ENCODE measurements around the gene UACA.

Gene UACA

DNA sequence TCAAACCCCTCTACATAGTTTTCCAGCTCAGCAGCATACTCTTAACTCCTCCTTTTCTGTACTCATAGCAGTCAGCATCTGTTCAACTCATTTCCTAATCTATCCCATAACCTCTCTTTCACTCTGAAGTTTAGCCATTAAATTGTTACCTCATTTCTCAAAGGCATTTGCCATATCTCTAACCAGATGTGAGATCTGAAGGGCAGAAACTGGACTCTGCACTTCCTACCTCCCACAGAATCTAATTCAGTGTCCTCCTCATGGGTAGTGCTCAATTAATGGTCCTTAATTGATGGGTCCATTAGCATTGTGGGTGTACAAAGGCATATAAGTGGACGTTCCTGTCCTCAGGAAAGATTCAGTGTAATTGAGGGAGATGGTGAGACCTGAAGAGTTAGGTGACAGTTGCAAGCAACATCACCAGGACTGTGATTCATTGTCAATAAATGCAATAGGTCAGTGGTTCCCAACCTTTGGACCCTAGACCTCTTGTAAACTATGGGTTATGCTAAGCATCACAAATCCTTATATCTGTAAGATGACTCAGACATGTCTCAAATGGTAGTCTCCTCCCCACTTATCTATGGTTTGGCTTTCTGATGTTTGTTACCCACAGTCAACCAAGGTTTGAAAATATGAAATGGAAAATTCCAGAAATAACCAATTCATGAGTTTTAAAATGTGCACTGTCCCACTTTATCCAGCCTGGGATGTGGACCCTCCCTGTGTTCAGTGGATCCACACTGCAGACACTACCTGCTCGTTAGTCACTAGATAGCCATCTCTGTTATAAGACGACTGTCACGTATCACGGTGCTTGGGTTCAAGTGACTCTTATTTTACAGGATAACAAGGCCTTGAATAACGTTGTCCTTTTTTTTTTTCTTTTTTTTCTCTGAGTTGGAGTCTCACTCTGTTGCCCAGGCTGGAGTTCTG lies 25.0 kb upstream of the UACA start:
- DNase-seq (ENCODE audit: low read depth): no peak

GRCh38 chr15:70786996-70787395 lies 23.6 kb upstream of the UACA start:
- DNase-seq (ENCODE audit: low read depth): no peak

GRCh38 chr15:70783610-70784022 lies 20.3 kb upstream of the UACA start:
- DNase-seq (ENCODE audit: low read depth): no peak

DNA sequence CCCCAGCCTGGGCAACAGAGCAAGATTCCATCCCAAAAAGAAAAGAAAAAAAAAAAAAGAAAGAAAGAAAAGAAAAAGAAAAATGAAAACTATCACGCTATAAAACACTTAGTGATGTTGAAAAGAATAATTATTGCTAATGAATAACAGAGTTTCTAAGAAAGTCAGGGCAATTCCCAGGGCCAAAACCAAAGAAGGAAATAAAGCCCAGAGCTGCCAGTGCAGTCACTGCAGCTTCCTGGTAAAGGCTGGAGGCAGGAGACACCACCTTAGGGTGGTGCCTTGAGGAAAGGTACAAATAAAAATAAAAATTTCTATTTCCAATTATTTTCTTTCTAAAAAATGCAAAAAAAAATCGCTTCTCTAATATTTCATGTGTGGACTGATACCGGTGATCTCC lies 19.7 kb upstream of the UACA start:
- DNase-seq (ENCODE audit: low read depth): no peak

DNA sequence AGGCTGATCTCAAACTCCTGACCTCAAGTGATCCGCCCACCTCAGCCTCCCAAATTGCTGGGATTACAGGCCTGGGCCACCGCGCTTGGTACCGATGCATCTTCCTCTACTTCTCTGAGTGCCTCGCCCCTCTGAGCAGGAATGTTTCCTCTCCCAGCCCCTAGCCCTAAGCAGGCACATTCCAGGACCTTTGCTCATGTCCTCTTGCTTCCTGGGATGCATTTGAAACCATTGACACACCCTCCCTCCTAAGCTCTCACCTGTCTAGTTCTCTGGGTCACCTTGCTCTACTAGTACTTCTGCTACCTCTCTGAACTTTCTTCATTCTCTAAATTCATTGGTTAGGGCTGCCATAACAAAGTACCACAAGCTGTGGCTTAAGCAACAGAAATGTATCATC lies 17.9 kb upstream of the UACA start:
- no peak for DNase-seq (ENCODE audit: low read depth)

DNA sequence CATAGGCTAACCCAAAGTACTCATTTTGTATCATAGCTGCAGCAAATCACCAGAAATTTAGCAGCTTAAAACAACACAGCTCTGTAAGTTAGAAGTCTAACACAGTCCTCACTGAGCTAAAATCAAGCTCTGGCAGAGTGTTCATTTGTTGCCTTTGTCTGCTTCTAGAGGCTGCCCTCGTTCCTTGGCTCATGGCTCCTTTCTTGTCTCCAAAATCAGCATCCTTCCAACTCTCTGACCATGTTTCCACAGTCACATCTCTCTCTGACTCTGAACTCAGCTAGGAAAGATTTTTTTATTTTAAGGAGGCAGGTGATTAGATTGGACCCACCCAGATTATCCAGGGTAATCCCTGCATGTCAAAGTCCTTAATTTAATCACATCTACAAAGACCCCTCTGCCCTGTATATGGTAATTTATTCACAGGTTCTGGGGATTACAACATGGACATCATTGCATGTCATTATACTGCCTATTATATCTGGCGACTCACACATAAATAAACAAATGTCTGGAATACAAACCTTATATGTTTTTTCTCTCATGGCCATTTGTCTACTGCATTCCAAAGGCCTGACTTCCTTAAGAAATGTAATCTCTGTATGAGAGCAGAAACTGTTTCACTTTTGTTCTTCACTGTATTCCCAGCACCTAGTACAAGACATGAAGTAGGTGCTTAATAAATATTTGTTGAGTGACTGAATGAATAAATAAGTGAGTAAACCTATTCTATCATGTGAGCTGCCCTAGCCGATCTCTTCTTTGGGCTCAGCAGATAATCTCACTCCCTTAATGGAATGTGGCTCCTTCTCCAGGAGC lies 15.1 kb upstream of the UACA start:
- DNase-seq (ENCODE audit: low read depth): no peak

GRCh38 chr15:70777170-70777926 lies 14.0 kb upstream of the UACA start:
- no peak for DNase-seq (ENCODE audit: low read depth)

GRCh38 chr15:70775160-70775559 lies 11.8 kb upstream of the UACA start:
- DNase-seq (ENCODE audit: low read depth): no peak

DNA sequence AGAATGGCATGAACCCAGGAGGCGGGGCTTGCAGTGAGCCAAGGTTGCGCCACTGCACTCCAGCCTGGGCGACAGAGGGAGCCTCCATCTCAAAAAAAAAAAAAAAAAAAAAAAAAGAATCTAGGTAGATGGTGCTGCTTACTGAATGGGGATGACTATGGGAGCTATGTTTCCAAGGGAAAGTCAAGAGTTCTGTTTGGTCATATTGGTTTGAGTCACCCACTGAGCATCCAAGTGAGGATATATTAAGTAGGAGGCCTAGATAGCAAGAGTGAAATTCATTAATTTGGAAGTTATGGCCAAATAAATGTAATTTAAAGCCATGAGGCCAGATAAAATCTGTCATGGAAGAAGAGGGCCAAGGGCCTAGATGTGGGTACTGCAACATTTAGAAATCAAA lies 9.0 kb upstream of the UACA start:
- no peak for DNase-seq (ENCODE audit: low read depth)

GRCh38 chr15:70770863-70771262 lies 7.5 kb upstream of the UACA start:
- DNase-seq (ENCODE audit: low read depth): no peak

- DNase-seq (ENCODE audit: low read depth): no peak
Measured at GRCh38 chr15:70768257-70768883, 5.0 kb upstream of the UACA start.

- DNase-seq (ENCODE audit: low read depth): no peak
Measured at GRCh38 chr15:70767667-70768066, 4.3 kb upstream of the UACA start.

DNA sequence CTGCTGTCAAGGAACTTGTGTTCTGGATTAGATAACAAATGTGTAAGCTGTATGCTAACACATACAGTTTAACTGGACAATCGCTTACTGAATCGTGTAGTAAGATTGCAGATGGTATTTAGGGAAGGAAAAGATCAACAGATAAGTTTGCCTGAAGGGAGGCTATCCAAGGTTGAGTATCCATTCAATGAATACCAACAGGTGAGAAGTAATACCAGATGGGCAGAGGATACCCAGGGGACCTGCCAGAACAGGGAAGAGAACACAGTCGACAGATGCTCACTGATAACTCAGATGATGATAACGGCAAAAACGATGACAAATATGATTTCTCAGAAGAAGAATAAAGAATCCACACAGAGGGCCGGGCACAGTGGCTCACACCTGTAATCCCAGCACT lies 3.2 kb upstream of the UACA start:
- DNase-seq (ENCODE audit: low read depth): no peak

- DNase-seq (ENCODE audit: low read depth): no peak
Measured at GRCh38 chr15:70765504-70766281, 2.3 kb upstream of the UACA start.

- DNase-seq (ENCODE audit: low read depth): no peak
Measured at GRCh38 chr15:70763950-70764730, 782 bp upstream of the UACA start.

DNA sequence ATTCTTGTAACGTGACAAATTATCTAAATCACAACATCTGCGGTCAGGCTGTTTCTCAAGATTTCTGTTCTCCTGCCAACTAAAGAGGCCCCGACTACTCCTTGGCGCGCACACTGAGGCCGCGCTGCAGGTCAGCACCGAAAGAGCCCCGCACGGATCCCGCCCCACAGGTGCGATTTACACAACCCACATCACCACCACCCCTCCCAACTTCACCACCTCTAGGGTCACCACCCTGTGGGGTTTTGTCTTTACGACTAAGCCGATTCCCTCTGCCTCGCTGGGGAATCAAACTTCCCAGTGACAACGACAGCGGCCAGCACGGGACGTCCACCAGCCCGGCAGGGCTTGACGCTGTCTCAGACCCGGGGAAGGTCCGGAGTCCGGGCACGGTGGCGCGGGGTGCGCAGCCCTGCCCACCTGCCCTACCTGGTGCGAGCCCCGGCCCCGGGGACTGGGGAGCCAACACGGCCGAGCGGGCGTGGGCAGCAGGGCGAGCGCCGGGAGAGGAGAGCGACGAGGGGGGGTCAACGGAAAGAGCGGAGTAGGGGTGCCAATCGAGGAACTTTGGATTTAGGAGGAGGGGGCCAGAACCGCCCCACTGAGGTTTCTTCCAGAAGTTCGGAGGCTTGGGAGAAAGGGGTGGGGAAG lies 764 bp downstream of the UACA start:
- no peak for DNase-seq (ENCODE audit: low read depth)

DNA sequence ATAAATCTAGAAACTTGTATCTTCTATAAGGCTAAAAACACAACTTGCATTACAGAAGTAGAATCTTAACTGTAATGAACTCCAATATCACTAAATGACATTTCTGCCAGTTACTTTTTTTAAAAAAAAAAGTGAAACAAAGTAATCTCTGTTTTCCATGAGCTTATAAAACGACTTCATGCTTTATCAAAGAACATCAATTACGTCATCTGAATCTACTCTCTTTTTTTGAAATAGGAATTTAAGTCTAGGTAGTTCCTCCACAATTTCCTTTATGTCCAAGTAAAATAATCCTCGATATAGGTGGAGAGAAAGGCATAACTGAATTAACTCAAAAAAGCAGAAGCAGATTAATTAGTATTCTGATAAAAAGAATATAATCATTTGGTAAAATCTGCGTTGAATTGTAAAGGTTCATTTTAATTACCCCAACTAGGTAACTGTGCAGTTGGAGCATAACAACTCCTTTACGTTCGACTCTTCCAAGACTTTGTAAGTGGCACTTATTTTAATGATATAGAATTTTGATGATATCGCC lies 1.4 kb downstream of the UACA start:
- DNase-seq (ENCODE audit: low read depth): no peak

GRCh38 chr15:70761046-70761445 lies 2.3 kb downstream of the UACA start:
- no peak for DNase-seq (ENCODE audit: low read depth)

- DNase-seq (ENCODE audit: low read depth): no peak
Measured at GRCh38 chr15:70758790-70759462, 4.4 kb downstream of the UACA start.

Data from stimulated activated CD8-positive, alpha-beta memory T cell treated with anti-CD3 and anti-CD28 coated beads, Interleukin-15, amount 100 ng/mL, for 24 hours (primary cell).